Esophagus squamous epithelium (tissue), 4 donors: ENCODE measurements around the gene SERTAD3.

Experiments used
- POLR2A ChIP-seq, 4 donors: fragments of 450-650 bp; IDR thresholded peaks; one replicate each; pipeline ENCODE4 v1.6.1; 2017; ENCODE audit warnings: antibody characterized with exemption in 4 of 4, mild to moderate bottlenecking in 4 of 4, moderate library complexity in 3 of 4
- TF ChIP-seq, protein P1 (sequence below), 6 experiments: fragments of 450-650 bp in 4 of 6; fragments of 200-600 bp in 2 of 6; sonication (generic) in 2 of 6; IDR thresholded peaks; one replicate each; pipeline ENCODE4 v1.5.1; 2016 to 2019; ENCODE audit warnings: antibody characterized with exemption in 6 of 6, mild to moderate bottlenecking in 4 of 6, moderate library complexity in 4 of 6

GRCh38 chr19:40438284-40438683, 5.9 kb downstream of the SERTAD3 start:
- TF ChIP-seq, protein P1, sequence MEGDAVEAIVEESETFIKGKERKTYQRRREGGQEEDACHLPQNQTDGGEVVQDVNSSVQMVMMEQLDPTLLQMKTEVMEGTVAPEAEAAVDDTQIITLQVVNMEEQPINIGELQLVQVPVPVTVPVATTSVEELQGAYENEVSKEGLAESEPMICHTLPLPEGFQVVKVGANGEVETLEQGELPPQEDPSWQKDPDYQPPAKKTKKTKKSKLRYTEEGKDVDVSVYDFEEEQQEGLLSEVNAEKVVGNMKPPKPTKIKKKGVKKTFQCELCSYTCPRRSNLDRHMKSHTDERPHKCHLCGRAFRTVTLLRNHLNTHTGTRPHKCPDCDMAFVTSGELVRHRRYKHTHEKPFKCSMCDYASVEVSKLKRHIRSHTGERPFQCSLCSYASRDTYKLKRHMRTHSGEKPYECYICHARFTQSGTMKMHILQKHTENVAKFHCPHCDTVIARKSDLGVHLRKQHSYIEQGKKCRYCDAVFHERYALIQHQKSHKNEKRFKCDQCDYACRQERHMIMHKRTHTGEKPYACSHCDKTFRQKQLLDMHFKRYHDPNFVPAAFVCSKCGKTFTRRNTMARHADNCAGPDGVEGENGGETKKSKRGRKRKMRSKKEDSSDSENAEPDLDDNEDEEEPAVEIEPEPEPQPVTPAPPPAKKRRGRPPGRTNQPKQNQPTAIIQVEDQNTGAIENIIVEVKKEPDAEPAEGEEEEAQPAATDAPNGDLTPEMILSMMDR (IDR thresholded peaks at IDR 0.05): no peak
- TF ChIP-seq POLR2A (IDR thresholded peaks at IDR 0.05): no peak
